Mucosa of descending colon (tissue), 3 donors: ENCODE results near the gene FBXO36. TPM values are rescaled to one million over a fixed set of nuclear protein-coding genes. Genes with fewer than 3 reads are reported as not detected.
"Not testable (repeated sequence)": the region's sequence is repeated elsewhere in the genome, so short reads cannot be mapped to it uniquely, and the experiment has no call there.

Source experiments
- ATAC-seq: fragments of 200-7000 bp; cut with Tn5 transposase; one replicate; pipeline ENCODE4 v1.9.1; 2020; ENCODE audit warnings: mild to moderate bottlenecking, moderate library complexity
- DNase-seq, 3 donors: peaks; one replicate each; pipeline ENCODE4 v3.0.0-alpha.2; 2020
- H3K36me3 ChIP-seq: fragments of 200-600 bp; one replicate; pipeline ENCODE4 v1.8.0; 2021; ENCODE audit warnings: low read depth, mild to moderate bottlenecking
- H3K4me1 ChIP-seq: fragments of 200-600 bp; one replicate; pipeline ENCODE4 v1.8.0; 2021; ENCODE audit warnings: low read depth, mild to moderate bottlenecking
- H3K4me3 ChIP-seq: fragments of 200-600 bp; one replicate; pipeline ENCODE4 v1.8.0; 2021; ENCODE audit warnings: mild to moderate bottlenecking
- H3K9me3 ChIP-seq: fragments of 200-600 bp; one replicate; pipeline ENCODE4 v1.8.0; 2021; ENCODE audit warnings: mild to moderate bottlenecking
- intact Hi-C, 2 donors: fragments of 100-400 bp; cut with DNase I in 1 of 2; cut with micrococcal nuclease in 1 of 2; formaldehyde crosslinking; loops; one replicate each; pipeline versions ENCODE4 v1.11.0 to v1.11.1; 2022; cut with DNase I, micrococcal nuclease
- total RNA-seq, 3 donors: library from RNA; stranded (reverse); fragmentation: NEBNext Ultra II Directional in 2 of 3; extraction: Animal tissue kit (Norgen Biotek cat#: 25700) in 2 of 3; gene quantifications; one replicate each; pipeline versions ENCODE4 v1.2.1 to v1.2.4, GENCODE V29; 2021 to 2023
- TF ChIP-seq, protein P1 (sequence below): fragments of 200-600 bp; IDR thresholded peaks from one replicate; pipeline ENCODE4 v1.8.0; 2022; ENCODE audit warnings: antibody characterized with exemption, mild to moderate bottlenecking
- donor health status: DM: no; HTN: no; CAD: no; lungs with moderate emphysema.
- donor health status: DM: no; HTN: no; CAD: no.
- donor health status: DM: no; HTN: yes; CAD: no.

Gene FBXO36
- total RNA-seq, 3 donors from 2014 or later: 1.6 to 2.4 (median 2.1) TPM

DNA sequence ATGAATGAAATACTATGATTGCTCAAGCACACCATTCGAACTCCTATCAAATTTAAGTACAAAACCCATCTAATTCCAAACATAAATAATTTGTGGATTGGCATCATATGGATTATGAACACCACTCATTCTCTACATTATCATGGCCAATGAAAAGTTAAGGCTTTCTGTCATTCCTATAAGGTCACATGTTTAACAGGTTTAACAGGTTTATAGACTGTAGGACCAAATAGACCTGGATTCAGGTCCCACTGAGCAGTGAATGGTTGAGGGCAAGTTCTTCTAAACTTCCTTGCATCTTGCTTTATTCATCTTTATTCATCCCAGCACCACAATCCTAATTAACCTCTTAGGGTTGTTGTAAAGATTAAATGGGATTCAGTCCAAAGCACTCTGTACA lies 33.4 kb downstream of the FBXO36 start:
- Histone ChIP-seq H3K4me1 (no peaks in the 10 kb centered on the region), H3K4me3 (no peak overlapping the region), H3K36me3 (no peaks in the 10 kb centered on the region), H3K9me3 (no peaks in the 10 kb centered on the region)
- DNase-seq (no peak), ATAC-seq (no peak)
- TF ChIP-seq, protein P1, sequence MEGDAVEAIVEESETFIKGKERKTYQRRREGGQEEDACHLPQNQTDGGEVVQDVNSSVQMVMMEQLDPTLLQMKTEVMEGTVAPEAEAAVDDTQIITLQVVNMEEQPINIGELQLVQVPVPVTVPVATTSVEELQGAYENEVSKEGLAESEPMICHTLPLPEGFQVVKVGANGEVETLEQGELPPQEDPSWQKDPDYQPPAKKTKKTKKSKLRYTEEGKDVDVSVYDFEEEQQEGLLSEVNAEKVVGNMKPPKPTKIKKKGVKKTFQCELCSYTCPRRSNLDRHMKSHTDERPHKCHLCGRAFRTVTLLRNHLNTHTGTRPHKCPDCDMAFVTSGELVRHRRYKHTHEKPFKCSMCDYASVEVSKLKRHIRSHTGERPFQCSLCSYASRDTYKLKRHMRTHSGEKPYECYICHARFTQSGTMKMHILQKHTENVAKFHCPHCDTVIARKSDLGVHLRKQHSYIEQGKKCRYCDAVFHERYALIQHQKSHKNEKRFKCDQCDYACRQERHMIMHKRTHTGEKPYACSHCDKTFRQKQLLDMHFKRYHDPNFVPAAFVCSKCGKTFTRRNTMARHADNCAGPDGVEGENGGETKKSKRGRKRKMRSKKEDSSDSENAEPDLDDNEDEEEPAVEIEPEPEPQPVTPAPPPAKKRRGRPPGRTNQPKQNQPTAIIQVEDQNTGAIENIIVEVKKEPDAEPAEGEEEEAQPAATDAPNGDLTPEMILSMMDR: no peak
- intact Hi-C loops: no loop called here

DNA sequence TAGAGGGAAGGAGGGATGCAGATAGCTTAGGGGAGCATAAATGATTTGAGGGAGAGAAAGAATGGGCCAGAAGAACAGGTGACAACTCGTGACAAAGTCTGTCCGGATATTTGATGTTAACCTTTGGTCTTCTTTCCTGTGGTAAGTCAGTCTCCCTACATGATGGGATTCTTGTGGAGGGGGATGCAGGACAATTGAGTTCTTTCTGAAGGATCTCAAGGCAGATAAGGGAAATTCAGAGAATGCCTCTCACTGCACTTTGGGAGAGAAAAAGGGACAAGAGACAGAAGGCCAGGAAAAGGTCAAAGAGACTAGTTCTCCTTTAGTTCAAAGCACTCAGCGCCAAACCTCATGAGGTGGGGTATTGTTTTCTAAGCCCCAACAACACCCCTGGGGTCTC lies 34.2 kb downstream of the FBXO36 start:
- TF ChIP-seq, protein P1: no peak
- ATAC-seq: no peak
- Histone ChIP-seq H3K9me3 (no peaks in the 10 kb centered on the region), H3K4me1 (no peaks in the 10 kb centered on the region), H3K4me3 (no peak overlapping the region), H3K36me3 (no peaks in the 10 kb centered on the region)
- intact Hi-C loops: no loop called here
- no peak for DNase-seq

DNA sequence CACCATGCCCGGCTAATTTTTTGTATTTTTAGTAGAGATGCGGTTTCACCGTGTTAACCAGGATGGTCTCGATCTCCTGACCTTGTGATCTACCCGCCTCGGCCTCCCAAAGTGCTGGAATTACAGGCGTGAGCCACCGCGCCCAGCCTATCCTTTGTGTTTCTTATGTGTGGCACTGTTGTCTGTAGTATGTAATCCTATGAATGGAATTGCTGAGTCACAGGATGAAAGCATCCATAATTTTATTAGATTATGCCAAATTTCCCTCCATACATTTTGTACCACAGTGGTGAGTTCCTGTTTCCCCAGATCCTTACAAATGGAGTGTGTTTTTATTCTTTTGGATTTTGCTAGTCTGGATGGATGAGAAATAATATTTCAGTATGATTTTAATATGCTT lies 41.3 kb downstream of the FBXO36 start:
- H3K36me3 ChIP-seq, H3K9me3 ChIP-seq, intact Hi-C loops, DNase-seq, H3K4me3 ChIP-seq, ATAC-seq, H3K4me1 ChIP-seq: not testable (repeated sequence)

DNA sequence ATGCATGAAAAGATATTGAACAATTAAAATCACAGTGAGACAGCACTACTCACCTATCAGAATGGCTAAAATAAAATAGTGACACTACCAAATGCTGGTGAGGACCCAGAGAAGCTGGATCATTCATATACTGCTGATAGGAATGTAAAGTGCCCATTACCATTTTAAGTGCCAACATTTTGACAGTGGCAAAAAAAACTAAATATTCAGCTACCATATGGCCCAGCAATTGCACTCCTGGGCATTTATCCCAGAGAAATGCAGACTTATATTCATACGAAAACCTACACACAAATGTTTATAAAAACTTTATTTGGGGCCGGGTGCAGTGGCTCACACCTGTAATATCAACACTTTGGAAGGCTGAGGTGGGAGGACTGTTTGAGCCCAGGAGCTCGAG lies 47.6 kb downstream of the FBXO36 start:
- intact Hi-C loops: no loop called here
- no peak overlapping the region for H3K4me3 ChIP-seq
- TF ChIP-seq, protein P1: no peak
- H3K4me1 ChIP-seq: no peaks in the 10 kb centered on the region
- no peaks in the 10 kb centered on the region for H3K9me3 ChIP-seq
- H3K36me3 ChIP-seq: no peaks in the 10 kb centered on the region
- ATAC-seq (no peak), DNase-seq (no peak)

DNA sequence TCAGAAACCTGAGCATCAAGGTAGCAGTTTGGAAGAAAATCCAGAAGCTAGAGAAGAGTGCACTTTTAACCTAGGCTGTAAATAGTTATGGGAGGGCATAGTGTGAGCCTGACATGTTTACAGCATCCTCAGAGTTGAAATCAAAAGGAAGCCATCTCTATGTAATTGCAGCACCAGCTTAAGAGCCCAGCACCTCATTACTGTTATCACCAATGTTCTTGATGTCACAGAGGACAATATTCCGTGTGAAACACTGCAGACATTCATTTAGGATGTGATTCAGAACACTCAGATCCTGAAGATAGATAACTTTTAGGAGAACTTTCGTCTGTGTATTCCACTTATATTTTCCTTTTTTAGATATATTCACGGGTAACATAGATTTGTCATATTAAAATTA lies 48.1 kb downstream of the FBXO36 start:
- Histone ChIP-seq H3K36me3 (no peaks in the 10 kb centered on the region), H3K4me3 (no peak overlapping the region), H3K9me3 (no peaks in the 10 kb centered on the region), H3K4me1 (no peaks in the 10 kb centered on the region)
- TF ChIP-seq, protein P1: no peak
- no peak for ATAC-seq
- intact Hi-C loops: no loop called here
- DNase-seq: no peak

DNA sequence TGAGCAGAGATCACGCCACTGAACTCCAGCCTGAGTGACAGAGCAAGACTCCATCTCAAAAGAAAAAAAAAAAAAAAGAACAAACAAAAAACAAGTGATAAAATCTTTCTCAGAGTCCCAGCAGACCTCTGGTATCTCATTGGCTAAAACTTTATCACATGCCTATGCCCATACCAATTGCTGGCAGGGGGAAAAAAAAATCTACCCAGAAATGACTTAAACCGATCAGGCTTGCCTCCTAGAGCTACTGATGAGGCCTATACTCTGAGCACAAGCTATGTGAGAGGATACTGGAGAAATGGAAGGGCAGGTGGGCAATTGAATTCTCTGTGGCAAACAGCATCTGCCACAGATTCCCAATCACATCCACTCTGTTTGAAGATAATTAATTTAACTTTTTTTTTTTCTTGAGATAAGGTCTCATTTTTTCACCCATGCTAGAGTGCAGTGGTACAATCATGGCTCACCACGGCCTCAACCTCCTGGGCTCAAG lies 49.0 kb downstream of the FBXO36 start:
- intact Hi-C loops: no loop called here
- DNase-seq (no peak), ATAC-seq (no peak)
- TF ChIP-seq, protein P1: no peak
- no peak overlapping the region for H3K4me3 ChIP-seq
- H3K9me3 ChIP-seq: no peaks in the 10 kb centered on the region
- H3K4me1 ChIP-seq: no peaks in the 10 kb centered on the region
- H3K36me3 ChIP-seq: no peaks in the 10 kb centered on the region
